Fibroblast of the aortic adventitia (primary cell): Measurements from ENCODE around the gene ENDOD1. TPM values are rescaled to one million over a fixed set of nuclear protein-coding genes. Genes with fewer than 3 reads are reported as not detected.
A peak's percentile ranks its signal among the peaks of the same experiment; 100 is the strongest.
"Not testable (repeated sequence)": the region's sequence is repeated elsewhere in the genome, so short reads cannot be mapped to it uniquely, and the experiment has no call there.

Experiments used
- DNase-seq: peaks from one replicate; pipeline ENCODE4 v3.0.0-alpha.2; 2010; ENCODE audit warnings: low read depth
- H3K4me3 ChIP-seq: 2 replicates; pipeline ENCODE4 v1.5.1; 2011; ENCODE audit warnings: low read depth, mild to moderate bottlenecking, control low read depth, low read length, moderate library complexity
- CTCF ChIP-seq: IDR thresholded peaks from 2 replicates; pipeline ENCODE4 v1.5.1; 2011; ENCODE audit warnings: mild to moderate bottlenecking, low read length, control low read depth, inconsistent platforms; ENCODE audit not compliant: insufficient read depth
- total RNA-seq: library from RNA; depleted of rRNA; stranded (reverse); fragments of >200 nt; gene quantifications from 2 replicates; pipeline ENCODE4 v1.2.3, GENCODE V29; 2012; ENCODE audit warnings: low replicate concordance

The ENDOD1 gene
- total RNA-seq, 1 donor: 39.8 TPM

GRCh38 chr11:95128602-95129001, 39.0 kb downstream of the ENDOD1 start:
- no peak for DNase-seq
- TF ChIP-seq CTCF: no peak
- H3K4me3 ChIP-seq: no peak overlapping the region

GRCh38 chr11:95132956-95133355, 43.3 kb downstream of the ENDOD1 start:
- no peak for DNase-seq
- TF ChIP-seq CTCF: no peak
- no peak overlapping the region for H3K4me3 ChIP-seq

GRCh38 chr11:95134491-95134890, 44.8 kb downstream of the ENDOD1 start:
- H3K4me3 ChIP-seq: no peak overlapping the region
- peak; percentile 55 for DNase-seq
- no peak for TF ChIP-seq CTCF

- DNase-seq: no peak
- no peak overlapping the region for H3K4me3 ChIP-seq
- TF ChIP-seq CTCF: no peak
Observed at GRCh38 chr11:95135155-95135554, 45.5 kb downstream of the ENDOD1 start.

- TF ChIP-seq CTCF: no peak
- DNase-seq: no peak
- H3K4me3 ChIP-seq: no peak overlapping the region
Observed at GRCh38 chr11:95135880-95136279, 46.2 kb downstream of the ENDOD1 start.

- H3K4me3 ChIP-seq, DNase-seq: not testable (repeated sequence)
Observed at GRCh38 chr11:95136747-95137146, 47.1 kb downstream of the ENDOD1 start.

- no peak overlapping the region for H3K4me3 ChIP-seq
- DNase-seq: no peak
- TF ChIP-seq CTCF: no peak
Observed at GRCh38 chr11:95137299-95137698, 47.7 kb downstream of the ENDOD1 start.
